ENCODE measurements around the gene MAGI1. TPM values are rescaled to one million over a fixed set of nuclear protein-coding genes. Genes with fewer than 3 reads are reported as not detected.
"Not testable (repeated sequence)": the region's sequence is repeated elsewhere in the genome, so short reads cannot be mapped to it uniquely, and the experiment has no call there.

MAGI1 gene
- total RNA-seq, 1 donor from 2014 or later: 37.5 TPM

DNA sequence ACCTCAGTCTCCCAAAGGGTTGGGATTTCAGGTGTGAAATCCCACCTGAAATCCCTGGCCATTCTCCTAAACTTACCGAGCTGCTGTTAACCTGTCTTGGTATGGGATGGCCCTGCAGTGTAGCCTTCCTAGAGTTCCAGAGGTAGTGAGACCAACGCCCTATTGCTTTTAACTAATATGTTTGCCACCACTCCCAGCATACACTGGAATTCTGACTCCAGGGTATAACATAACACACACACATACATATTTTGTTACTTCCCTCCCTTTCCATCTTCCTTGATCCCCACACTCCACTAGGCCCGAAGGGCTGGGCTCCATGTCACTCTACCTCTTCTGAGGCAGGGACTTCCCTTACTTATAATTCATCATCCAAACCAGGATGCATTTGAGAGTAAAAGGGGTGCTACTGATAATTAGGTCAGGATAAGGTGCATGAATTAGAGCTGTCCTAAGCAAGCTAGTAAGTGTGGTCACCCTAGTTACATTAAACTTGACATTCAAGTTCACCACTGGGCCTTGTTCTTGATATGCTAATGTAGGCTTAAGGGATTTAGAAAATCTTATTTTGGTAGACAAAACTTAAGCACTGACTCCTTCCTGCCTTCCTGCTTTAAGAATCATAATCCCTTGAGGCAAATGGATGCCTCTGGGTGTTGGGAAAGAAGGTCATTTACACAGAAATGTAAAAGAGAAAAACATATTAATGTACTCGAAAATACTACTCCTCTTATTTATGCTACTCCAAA, 317.6 kb downstream of the MAGI1 start:
- ATAC-seq: no peak
- intact Hi-C loops (cut with micrococcal nuclease): no loop called here
- DNase-seq: no peak

DNA sequence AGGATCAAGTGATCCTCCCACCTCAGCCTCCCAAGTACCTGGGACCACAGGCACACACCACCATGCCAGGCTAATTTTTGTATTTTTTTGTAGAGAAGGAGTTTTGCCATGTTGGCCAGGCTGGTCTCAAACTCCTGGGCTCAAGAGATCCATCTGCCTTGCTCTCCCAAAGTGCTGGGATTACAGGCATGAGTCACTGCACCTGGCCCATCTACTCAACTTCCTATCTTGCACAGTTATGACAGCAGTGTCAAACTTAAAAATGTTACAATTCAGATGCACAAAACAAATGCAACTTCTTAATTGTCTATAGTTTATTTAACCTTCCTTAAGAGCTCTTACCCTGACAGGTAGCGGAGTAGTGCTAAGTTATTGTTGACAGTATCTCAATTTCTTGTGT, 319.1 kb downstream of the MAGI1 start:
- DNase-seq; intact Hi-C loops (cut with micrococcal nuclease); ATAC-seq: not testable (repeated sequence)

DNA sequence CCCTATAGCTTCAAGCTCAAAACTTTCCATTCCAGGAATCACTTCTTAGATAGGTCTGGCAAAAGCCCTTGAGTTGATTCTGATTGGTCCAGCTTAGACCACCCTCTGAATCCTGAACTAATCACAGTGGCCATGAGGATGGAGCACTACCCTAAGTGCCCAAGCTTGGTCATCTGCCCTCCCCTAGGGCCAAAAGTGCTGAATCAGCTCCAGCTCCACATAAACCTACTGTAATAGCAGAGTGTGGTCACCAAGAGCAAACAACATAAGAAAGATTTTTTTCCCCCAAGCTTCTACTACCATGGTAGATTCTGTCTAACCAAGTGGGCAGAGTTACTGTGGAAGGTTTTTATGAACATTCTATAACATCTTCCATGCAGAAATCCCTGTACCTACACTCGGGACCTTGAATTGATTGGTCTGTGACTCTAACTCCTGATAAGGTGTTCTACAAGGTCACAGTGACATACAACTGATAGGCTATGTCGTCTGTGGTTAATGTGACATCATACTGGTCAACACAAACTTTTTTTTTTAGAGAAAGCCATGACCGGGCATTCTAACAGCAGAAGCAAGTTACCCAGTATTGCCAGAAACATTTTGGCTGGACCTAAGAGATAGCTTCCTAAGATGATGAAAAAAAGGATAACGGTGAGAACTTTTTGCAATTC, 320.9 kb downstream of the MAGI1 start:
- intact Hi-C loops (cut with micrococcal nuclease): no loop called here
- no peak for ATAC-seq
- no peak for DNase-seq

DNA sequence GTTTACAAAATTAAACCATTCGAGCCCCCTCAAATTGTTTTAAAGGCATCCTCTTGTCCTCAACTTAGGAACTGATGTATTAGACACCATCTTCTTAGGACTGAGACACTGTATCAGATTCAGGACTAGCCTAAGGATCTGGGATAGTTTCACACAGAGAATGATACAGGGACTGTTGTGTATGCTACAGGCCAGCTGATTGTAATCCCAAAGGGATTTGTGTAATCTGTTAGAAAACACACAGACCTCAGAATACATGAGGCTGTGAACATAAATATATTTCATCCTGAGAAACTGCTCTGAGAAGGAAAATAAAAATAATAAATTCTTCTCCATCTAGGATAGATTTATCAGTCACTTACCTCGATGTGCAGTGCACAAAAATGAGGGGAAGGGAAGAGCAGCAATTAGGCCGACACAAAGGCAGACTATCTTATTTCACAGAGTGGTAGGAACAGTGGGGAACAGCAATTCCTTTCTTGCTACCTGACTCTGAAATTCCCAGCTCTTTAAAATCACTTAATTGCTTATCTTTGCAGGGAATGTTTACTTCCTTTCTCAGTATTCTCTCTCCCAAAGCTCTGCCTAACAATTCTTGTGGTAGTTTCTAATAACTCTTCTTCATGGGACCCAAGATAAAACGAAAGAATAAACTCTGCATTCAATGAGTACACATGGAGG, 322.5 kb downstream of the MAGI1 start:
- ATAC-seq (no peak), DNase-seq (no peak)
- intact Hi-C loops (cut with micrococcal nuclease): no loop called here

DNA sequence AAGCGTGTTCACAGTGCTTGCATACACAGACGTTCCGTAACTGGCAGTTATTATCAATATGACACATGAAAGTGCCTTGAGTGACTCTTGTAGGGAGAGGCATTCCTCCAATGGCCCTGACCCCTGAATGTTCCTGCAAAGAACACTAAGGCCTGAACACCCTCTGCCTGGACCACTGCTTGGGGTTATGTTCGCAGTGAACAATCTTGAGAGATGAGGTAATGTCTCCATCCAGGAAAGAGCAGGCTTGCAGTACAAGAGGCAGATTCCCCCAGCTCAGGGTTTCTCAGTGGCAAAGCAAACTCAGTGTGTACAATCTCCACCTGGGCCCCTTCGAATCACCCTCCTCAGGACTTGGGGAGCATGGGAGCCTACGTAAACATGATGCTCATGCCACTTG, 324.6 kb downstream of the MAGI1 start:
- DNase-seq (no peak), ATAC-seq (peak; percentile 94)
- intact Hi-C loops (cut with micrococcal nuclease): no loop called here

DNA sequence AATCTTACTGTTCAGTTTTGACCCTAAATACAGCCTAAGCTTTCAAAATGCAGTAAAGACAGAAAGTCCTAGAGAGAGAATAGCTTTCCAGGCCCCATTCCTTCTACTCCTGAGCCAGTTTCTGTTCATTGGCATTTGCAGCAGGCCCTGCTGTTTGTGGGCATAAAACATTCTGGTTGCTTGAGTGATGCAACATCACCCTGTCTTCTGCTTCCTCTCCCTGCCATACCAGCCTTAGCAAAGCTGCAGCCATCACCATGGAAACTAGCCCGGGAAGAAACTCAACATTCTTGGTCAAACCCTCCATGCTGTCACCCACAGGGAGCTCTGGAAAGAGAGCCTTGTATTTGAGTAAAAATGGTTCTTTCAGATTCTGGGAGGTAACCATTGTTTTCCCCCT, 325.7 kb downstream of the MAGI1 start:
- no peak for DNase-seq
- no peak for ATAC-seq
- intact Hi-C loops (cut with micrococcal nuclease): no loop called here

DNA sequence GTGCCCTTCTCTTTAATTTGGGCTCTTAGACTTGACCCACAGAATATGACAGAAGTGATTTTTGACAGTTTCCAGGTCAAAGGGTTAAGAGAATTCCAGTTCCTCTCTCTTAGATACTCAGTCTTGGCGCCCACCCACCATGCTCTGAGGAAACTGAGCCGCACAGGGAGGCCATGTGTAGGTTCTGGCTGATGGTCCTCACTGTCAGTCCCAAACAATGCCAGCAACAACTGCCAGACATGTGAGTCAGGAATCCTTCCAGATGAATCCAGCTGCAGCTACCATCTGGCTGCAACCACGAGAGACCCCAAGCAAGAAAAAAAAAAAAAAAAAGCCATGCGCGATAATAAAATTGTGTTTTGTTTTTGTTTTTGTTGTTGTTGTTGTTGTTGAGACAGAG, 326.6 kb downstream of the MAGI1 start:
- DNase-seq: no peak
- intact Hi-C loops (cut with micrococcal nuclease): no loop called here
- ATAC-seq: no peak

DNA sequence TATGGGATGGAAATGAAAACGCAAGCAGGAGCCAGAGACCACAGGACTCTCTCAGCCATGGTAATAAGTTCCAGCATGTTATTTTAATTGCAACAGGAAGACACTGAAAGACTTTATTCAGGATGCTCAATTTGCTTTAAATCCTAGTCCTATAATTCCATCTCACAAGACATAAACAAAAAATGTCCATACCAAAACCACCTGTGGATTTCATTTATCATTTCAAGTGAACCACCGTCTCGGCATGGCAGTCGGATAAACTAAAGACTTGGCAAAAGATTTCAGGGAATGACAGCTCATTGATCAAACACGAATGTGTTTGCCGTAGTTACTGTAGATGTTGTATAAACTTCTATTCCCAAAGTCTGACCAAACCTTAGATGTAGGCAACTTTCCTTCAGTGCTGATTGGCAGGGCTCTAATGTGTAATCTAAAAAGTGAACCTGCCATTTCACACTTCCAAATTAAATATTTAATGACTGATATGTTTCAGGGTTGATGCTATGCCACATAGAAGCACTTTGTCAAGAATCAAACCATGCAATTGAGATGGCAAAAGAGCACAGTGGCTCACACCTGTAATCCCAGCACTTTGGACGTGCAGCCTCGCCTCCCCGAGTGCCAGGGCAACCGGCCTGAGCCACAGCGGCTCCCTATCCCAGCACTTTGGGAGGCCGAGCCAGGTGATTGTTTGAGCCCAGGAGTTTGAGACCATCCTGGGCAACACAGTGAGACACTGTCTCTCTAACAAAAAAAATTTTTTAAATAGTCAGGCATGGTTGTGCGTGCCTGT, 331.7 kb downstream of the MAGI1 start:
- intact Hi-C loops (cut with micrococcal nuclease): no loop called here
- DNase-seq: no peak
- no peak for ATAC-seq

DNA sequence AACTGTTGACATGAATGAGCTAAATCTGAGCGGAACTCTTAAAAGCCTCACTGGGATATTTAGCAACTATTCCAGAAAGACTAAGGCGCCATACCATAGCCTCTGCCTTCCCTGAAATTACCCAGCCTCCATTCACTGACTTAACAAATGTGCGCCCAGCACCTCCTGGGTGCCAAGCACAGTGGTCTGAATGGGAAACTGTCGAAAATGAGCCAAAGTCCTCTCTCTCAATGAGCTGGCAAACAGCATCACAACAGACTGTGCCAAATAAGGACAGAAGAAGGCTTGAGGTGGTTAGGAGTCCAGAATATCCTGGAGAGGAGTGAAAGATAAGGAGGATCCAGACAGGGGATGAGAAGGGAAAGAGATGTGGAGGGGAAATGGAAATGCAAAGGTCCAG, 332.4 kb downstream of the MAGI1 start:
- intact Hi-C loops (cut with micrococcal nuclease): no loop called here
- ATAC-seq: no peak
- no peak for DNase-seq

DNA sequence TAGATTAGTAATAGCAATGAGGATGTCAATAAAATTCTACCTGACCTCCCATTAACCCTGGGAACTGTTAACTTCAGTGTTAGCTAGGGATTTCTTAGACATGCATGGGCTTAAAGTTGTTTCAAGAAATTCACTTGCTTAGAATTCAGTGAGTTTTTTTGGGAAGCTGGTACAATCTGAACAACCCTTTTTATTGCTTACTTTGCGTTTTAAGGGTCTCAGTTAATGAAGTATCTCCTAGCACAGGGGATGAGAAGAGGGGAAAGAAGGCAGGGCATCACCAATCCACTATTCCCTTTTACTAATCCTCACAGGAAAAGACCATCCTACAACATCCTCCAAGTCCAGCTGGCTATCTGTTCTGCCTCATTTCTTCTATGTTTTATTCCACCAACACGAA, 334.9 kb downstream of the MAGI1 start:
- ATAC-seq: no peak
- intact Hi-C loops (cut with micrococcal nuclease): no loop called here
- DNase-seq: no peak

DNA sequence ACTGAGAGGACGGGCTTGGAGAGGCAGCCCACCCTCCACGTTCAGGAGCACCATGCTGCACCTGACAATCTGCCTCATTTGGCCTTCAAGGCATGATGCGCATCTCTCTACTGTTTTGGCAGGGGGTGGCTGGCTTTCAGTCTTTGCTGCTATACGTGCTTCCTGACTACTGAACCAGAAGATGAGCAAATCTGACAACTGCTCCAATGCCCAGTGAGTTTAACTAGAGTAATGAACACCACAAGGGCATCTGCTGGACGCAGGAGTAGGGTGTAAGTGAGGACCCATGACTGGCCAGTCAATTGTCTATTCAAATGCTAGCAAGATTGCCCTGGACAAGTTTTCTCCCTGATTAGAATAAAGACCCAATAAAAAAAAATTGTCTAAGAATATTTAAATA, 335.7 kb downstream of the MAGI1 start:
- ATAC-seq: no peak
- intact Hi-C loops (cut with micrococcal nuclease): no loop called here
- DNase-seq: no peak

DNA sequence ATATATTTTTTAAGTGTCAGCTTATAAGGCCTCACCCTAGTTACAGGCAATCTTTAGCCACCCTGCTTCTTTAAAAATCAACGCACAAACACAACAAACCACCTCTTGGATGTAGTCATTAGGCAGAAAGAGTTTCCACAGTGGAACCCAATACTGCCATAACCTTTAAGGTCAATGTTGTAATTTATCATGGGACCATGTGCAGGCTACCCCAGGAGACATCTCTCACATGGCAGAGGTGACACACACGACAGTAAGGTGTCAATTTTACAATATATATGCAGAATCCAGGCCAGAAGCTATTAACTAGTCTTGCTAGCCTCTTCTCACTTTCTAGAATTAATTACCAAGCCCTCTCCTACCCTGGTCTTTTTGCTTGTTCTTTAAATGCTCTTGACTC, 336.5 kb downstream of the MAGI1 start:
- no peak for DNase-seq
- intact Hi-C loops (cut with micrococcal nuclease): no loop called here
- ATAC-seq: no peak

DNA sequence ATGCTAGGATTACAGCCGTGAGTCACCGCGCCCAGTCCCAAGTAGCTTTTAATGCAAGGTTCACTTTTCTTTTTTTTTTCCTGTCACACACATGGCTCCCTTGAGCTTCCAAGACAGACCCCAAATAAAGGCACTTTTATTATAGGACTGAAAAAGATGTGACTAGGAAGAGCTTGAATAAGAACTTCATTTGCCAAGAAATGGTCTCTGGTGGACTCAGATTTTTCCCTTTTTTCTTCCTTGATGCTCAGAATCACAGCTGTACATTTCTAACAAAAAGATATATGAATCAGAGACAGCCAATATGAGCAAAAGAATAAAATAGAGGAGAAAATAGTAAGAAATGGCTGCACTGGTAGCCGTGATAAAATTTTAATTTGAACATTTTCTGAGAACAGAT, 337.2 kb downstream of the MAGI1 start:
- intact Hi-C loops (cut with micrococcal nuclease): no loop called here
- DNase-seq (no peak), ATAC-seq (no peak)

DNA sequence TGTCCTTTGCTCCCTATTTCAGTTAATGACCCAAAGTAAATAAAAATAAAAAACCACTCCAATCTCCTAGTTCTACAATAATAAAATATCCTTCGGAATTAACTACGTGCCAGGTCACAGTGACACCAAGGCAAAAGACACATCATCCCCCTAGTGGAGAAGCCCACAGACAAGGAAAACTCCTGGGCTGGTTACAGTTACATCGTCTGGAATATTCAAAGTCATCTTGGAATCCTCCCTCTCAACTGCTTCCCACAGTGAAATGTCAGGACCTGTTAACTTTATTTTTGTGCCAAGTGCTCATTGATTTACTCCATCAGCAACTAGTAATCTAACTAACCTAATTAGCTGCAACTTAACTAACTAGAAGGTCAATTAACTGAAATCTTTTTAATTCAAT, 349.3 kb downstream of the MAGI1 start:
- no peak for DNase-seq
- ATAC-seq: no peak
- intact Hi-C loops (cut with micrococcal nuclease): no loop called here

DNA sequence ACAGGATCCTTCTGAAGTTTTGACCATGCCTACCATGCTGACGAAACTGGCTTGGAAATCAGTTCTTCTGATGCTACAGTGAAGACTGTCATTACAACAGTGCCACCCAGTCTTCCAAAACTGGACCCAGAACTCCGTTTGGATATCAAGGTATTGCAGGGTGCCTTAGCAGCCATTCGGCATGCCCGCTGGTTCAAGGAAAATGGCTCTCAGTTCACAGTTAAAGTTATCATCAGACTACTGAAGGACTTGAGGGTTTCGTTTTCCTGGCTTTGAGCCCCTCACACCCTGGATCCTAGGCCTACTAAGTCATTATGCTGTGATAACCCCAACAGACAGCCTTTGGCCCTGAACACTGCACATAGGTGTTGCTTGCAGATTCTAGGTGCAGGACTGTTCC, 351.0 kb downstream of the MAGI1 start:
- DNase-seq: no peak
- ATAC-seq: no peak
- intact Hi-C loops (cut with micrococcal nuclease): no loop called here

DNA sequence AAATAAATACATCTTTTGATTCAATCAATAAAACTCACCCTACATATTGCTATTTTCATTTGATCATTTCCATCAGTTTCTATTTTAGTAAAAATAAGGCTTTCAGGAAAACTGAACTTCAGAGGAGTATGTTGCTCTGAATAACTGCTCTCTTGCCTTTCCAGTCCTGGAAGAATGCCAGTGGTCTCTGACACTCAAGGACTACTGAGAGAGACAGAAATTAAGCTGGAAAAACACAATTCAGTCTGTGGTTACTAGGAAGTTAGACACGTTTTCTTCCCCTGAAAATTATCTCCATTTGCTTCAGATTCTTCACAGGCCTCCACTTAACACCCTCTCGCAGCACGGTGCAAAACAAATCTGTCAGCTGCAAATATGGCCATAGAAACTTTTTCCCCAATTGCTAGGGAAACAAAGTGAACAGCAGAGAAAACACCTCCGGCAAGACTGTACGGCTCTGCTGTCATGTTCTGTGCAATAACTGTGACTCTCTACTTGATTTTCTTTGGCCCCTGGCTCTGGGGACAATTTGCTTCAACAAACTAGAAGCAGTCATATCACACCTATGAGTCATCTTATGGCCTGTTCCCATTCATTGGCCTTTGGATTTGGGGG, 353.0 kb downstream of the MAGI1 start:
- intact Hi-C loops (cut with micrococcal nuclease): no loop called here
- ATAC-seq (peak; percentile 26), DNase-seq (no peak)

DNA sequence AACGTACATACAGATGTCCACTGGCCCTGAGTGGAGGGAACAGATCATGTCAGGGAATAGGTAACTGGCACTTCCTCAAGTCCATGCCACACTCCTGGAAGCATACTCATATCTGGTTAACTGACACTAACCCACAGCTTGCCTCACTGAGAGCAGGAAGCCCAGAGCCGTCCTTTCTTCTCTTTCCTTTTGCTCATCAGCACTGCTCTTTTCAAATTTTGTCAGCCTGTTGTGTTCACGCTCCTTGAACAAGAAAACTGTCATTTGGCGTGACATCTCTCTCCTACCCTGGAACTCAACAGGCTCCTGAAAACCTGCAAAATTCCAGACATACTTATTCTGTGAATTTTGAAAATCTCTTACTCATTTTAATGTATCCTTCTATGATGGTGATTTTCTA, 360.2 kb downstream of the MAGI1 start:
- ATAC-seq: peak; percentile 36
- DNase-seq: no peak
- intact Hi-C loops (cut with micrococcal nuclease): loop anchor here (10.0 kb wide), 1 partner anchor 234 kb away; no protein-coding TSS in a partner anchor

DNA sequence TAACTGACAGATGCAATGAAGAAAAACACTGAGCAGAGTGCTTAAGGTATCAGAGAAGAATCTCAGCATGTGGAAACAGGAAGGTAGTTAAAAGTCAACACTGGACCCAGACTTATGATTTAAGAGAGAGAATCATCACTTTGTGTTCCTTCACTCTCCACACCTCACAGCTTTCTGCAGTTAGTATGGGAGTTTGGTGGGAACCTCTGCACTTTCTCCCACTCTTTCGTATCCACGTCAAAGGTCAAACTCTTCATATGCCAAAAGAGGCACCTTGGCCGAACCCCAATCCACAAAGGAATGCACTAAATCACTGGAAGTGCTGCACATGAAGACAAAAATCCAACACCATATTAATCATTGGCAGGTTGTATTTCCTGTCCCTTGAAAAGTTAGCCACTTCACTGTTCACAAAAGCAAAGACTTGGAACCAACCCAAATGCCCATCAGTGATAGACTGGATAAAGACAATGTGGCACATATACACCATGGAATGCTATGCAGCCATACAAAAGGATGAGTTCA, 361.2 kb downstream of the MAGI1 start:
- intact Hi-C loops (cut with micrococcal nuclease): loop anchor here (10.0 kb wide), 1 partner anchor 233 kb away; no protein-coding TSS in a partner anchor
- DNase-seq (no peak), ATAC-seq (no peak)

DNA sequence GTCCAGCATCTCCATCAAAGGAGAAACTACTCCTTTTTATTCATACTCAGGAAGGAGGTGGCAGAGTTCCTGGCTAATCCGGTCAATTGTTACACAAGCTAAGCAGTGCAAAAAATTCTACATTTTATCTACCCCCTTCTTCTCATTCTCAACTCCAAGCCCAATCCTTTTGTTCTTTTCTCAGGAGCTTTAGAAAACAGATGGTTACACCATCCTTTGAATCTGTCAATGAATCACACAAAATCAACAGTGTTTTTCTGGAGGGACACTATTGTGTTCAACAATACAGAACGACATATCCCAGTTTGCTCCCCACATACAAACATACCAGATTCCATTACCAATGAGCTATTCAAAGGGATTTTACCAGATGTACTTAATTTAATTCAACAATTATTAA, 362.1 kb downstream of the MAGI1 start:
- no peak for ATAC-seq
- DNase-seq: no peak
- intact Hi-C loops (cut with micrococcal nuclease): loop anchor here (10.0 kb wide), 1 partner anchor 232 kb away; no protein-coding TSS in a partner anchor

All from left ventricle myocardium superior (tissue), 1 donor.